Ascending aorta (tissue), 2 donors: ENCODE data around the gene ELL2. TPM values are rescaled to one million over a fixed set of nuclear protein-coding genes. Genes with fewer than 3 reads are reported as not detected.
"Not testable (repeated sequence)": the region's sequence is repeated elsewhere in the genome, so short reads cannot be mapped to it uniquely, and the experiment has no call there.

Source experiments
- DNase-seq, 2 donors: peaks; one replicate each; pipeline ENCODE4 v3.0.0-alpha.2; 2019; ENCODE audit warnings: low spot score in 2 of 2
- H3K27ac ChIP-seq, 2 donors: fragments of 200-600 bp; sonication (generic); one replicate each; pipeline ENCODE4 v1.5.1; 2016 to 2017; ENCODE audit warnings: mild to moderate bottlenecking in 1 of 2
- H3K27me3 ChIP-seq: fragments of 200-600 bp; sonication (generic); one replicate; pipeline ENCODE4 v1.5.1; 2017
- H3K36me3 ChIP-seq, 2 donors: fragments of 200-600 bp; sonication (generic); one replicate each; pipeline ENCODE4 v1.5.1; 2016
- H3K4me1 ChIP-seq, 2 donors: fragments of 200-600 bp; sonication (generic); one replicate each; pipeline ENCODE4 v1.5.1; 2016 to 2017; ENCODE audit warnings: mild to moderate bottlenecking in 1 of 2
- H3K4me3 ChIP-seq, 2 donors: fragments of 200-600 bp; sonication (generic); one replicate each; pipeline ENCODE4 v1.5.1; 2016 to 2017; ENCODE audit warnings: mild to moderate bottlenecking in 1 of 2
- H3K9me3 ChIP-seq, 2 donors: fragments of 200-600 bp; sonication (generic); one replicate each; pipeline ENCODE4 v1.5.1; 2016
- CTCF ChIP-seq, 3 experiments: fragments of 200-600 bp in 2 of 3; fragments of 450-650 bp in 1 of 3; sonication (generic) in 2 of 3; IDR thresholded peaks; one replicate each; pipeline ENCODE4 v1.5.1; 2016 to 2019; ENCODE audit warnings: antibody characterized with exemption in 3 of 3, mild to moderate bottlenecking in 1 of 3, moderate library complexity in 1 of 3
- intact Hi-C: fragments of 100-400 bp; cut with DNase I; formaldehyde crosslinking; loops from one replicate; pipeline ENCODE4 v1.15.1; 2023
- total RNA-seq: library from RNA; depleted of rRNA; stranded (reverse); fragments of >200 nt; gene quantifications from one replicate; pipeline ENCODE4 v1.1.0, GENCODE V29; 2016

Gene ELL2
- total RNA-seq, 1 donor from 2014 or later, result 26.0 TPM

DNA sequence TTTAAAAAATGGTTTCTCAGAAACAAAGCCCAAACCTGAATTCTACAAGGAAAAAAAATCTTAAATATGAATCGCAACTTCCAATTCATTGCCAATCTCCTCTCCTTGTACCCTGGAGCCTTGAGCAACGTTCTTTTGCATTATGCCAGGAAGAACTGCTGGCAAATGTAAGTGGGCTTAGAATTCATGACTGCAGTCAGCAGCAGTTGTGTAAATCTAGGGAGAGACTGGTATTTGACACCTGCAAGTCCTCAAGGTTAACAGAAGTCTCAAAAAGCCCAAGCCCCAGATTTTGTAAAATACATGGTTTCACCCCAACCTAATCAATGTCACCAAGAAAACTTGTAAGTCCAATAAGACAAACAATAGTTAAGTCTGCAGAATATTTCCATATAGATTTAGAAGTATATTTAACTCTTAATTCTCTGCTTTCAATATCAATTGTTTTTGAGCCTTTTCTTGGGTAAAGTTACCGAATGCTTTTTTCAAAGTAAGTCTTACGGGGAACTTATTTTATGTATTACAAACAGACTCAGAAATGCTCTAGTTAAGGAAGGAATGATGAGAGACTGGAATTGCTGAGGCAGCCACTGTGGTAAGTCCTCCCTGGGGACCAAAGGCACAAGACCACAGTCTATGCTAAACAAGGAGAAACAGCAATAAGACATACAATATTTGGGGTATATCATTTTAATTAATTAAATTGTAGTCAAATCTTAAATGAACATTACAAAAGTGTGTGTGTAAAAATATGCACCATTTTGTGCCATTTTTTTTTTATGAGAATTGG, 31.3 kb downstream of the ELL2 start:
- no peaks in the 10 kb centered on the region for H3K9me3 ChIP-seq
- peaks cover 0 to 19% of the 10 kb centered on the region in 2 donors for H3K4me1 ChIP-seq
- intact Hi-C loops, result no loop called here

GRCh38 chr5:95928724-95929253, 32.9 kb downstream of the ELL2 start:
- no peaks in the 10 kb centered on the region for H3K36me3 ChIP-seq
- no peak overlapping the region for H3K4me3 ChIP-seq
- intact Hi-C loops, result no loop called here
- peaks cover 0 to 28% of the 10 kb centered on the region in 2 donors for H3K4me1 ChIP-seq
- H3K27me3 ChIP-seq, result no peaks in the 10 kb centered on the region
- H3K9me3 ChIP-seq, result no peaks in the 10 kb centered on the region
- DNase-seq, result no peak
- no peak overlapping the region for H3K27ac ChIP-seq
- no peak for TF ChIP-seq CTCF (IDR thresholded peaks at IDR 0.05)

More for the DNA sequence above, 31.3 kb downstream of the ELL2 start:
- Histone ChIP-seq H3K27me3 (no peaks in the 10 kb centered on the region), H3K27ac (peak overlapping the region in 1 of 2 donors; percentile 32), H3K36me3 (no peaks in the 10 kb centered on the region), H3K4me3 (no peak overlapping the region)
- no peak for DNase-seq
- TF ChIP-seq CTCF (IDR thresholded peaks at IDR 0.05), result no peak

GRCh38 chr5:95927927-95928723, 33.5 kb downstream of the ELL2 start:
- Histone ChIP-seq H3K4me3 (no peak overlapping the region), H3K4me1 (peaks cover 0 to 30% of the 10 kb centered on the region in 2 donors), H3K27me3 (no peaks in the 10 kb centered on the region), H3K36me3 (no peaks in the 10 kb centered on the region), H3K27ac (no peak overlapping the region), H3K9me3 (no peaks in the 10 kb centered on the region)
- intact Hi-C loops, result no loop called here
- TF ChIP-seq CTCF (IDR thresholded peaks at IDR 0.05), result no peak
- DNase-seq, result no peak

- intact Hi-C loops, H3K27ac ChIP-seq: not testable (repeated sequence)
These were observed 34.4 kb downstream of the ELL2 start for GRCh38 chr5:95927300-95927699.

GRCh38 chr5:95925939-95926338, 35.7 kb downstream of the ELL2 start:
- H3K27ac ChIP-seq, result no peak overlapping the region
- H3K27me3 ChIP-seq, result no peaks in the 10 kb centered on the region
- H3K9me3 ChIP-seq, result no peaks in the 10 kb centered on the region
- H3K36me3 ChIP-seq, result no peaks in the 10 kb centered on the region
- no peak for DNase-seq
- H3K4me1 ChIP-seq, result peaks cover 0 to 34% of the 10 kb centered on the region in 2 donors
- H3K4me3 ChIP-seq, result no peak overlapping the region
- intact Hi-C loops, result no loop called here
- no peak for TF ChIP-seq CTCF (IDR thresholded peaks at IDR 0.05)

More at GRCh38 chr5:95927300-95927699, 34.4 kb downstream of the ELL2 start:
- peaks cover 0 to 31% of the 10 kb centered on the region in 2 donors for H3K4me1 ChIP-seq
- not testable (repeated sequence) for H3K4me3 ChIP-seq, H3K36me3 ChIP-seq, H3K9me3 ChIP-seq, H3K27me3 ChIP-seq, DNase-seq

- H3K36me3 ChIP-seq, result no peaks in the 10 kb centered on the region
- H3K27me3 ChIP-seq, result no peaks in the 10 kb centered on the region
- H3K27ac ChIP-seq, result no peak overlapping the region
- peaks cover 0 to 31% of the 10 kb centered on the region in 2 donors for H3K4me1 ChIP-seq
- no peaks in the 10 kb centered on the region for H3K9me3 ChIP-seq
- intact Hi-C loops, result no loop called here
- TF ChIP-seq CTCF (IDR thresholded peaks at IDR 0.05), result no peak
- H3K4me3 ChIP-seq, result no peak overlapping the region
- DNase-seq, result no peak
These were observed 36.3 kb downstream of the ELL2 start for GRCh38 chr5:95925378-95925744.
